Neutrophil (primary cell): ENCODE data around the gene IDH3G.

Source experiments
- H3K27ac ChIP-seq: fragments of 200-600 bp; sonication (generic); 2 replicates; pipeline ENCODE4 v1.5.1; 2016; ENCODE audit warnings: mild to moderate bottlenecking, moderate library complexity
- H3K27me3 ChIP-seq: fragments of 200-600 bp; sonication (generic); 2 replicates; pipeline ENCODE4 v1.6.0; 2016; ENCODE audit warnings: mild to moderate bottlenecking
- H3K36me3 ChIP-seq: fragments of 200-600 bp; sonication (generic); 2 replicates; pipeline ENCODE4 v1.5.1; 2017
- H3K4me1 ChIP-seq, 2 experiments: fragments of 200-600 bp in 1 of 2; sonication (generic) in 1 of 2; 1 replicate in 1 of 2; 2 replicates in 1 of 2; pipeline versions ENCODE4 v1.5.1 to v1.6.1; 2013 to 2016; ENCODE audit warnings: low read depth in 1 of 2, low read length in 1 of 2, mild to moderate bottlenecking in 1 of 2, moderate library complexity in 1 of 2; ENCODE audit not compliant: control insufficient read depth in 1 of 2, insufficient read depth in 1 of 2
- H3K4me3 ChIP-seq, 2 experiments: fragments of 200-600 bp in 1 of 2; sonication (generic) in 1 of 2; 1 replicate in 1 of 2; 2 replicates in 1 of 2; pipeline ENCODE4 v1.5.1; 2013 to 2016; ENCODE audit warnings: low read depth in 1 of 2, low read length in 1 of 2, mild to moderate bottlenecking in 1 of 2, moderate library complexity in 1 of 2
- H3K9me3 ChIP-seq: fragments of 200-600 bp; sonication (generic); 2 replicates; pipeline ENCODE4 v1.5.1; 2016
- TF ChIP-seq, protein P1 (sequence below): fragments of 200-600 bp; sonication (generic); IDR thresholded peaks from 2 replicates; pipeline ENCODE4 v1.5.1; 2016; ENCODE audit warnings: antibody characterized with exemption

IDH3G gene

DNA sequence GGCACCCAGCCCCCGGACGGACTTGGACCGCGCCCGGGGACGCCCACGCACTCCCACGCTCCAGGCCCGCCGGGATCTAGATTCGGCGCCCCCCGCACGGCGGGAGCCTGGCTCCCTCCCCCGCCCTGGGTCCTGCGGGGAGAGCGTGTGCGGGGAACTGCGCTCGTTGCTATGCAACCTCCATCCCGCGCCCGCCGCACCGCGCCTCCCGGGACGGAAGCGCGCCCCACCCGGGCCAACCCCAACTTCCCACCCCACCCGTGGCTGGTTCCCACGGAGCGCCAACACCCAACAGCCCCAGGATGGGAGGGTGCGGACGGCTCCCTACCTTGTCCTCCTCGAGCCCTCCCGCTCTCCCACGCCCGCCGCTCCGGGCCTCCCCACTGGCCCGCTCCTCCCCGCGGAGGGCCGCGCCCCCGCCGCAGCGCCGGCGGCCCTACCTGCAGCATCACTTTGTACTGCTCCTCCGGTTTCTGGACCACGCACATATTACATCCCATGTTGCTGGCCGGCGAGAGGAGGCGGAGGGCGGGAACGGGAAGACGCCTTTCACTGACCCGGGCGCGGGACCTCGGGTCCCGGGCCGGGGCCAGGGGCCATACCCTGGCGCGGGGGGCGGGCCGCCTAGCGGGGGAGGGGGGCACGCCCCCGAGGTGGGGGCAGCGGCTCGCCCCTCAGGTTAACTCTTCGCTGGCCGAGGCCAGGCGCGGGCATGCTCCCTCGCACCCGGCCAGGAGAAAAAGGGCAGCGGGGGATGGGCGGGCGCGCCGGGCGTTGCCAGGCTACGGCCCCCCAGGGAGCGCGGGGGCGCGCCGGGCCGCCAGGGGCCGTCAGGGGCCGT lies 35.8 kb upstream of the IDH3G start, which contains the start of gene PDZD4:
TSS of gene PDZD4 (minus strand) at position 746 of the 841 bp plus-strand sequence. CDS start at position 500, 246 bp downstream.
- Histone ChIP-seq H3K27ac (no peak within 1 kb of the TSS), H3K9me3 (no peaks in the 10 kb centered on the region), H3K27me3 (peaks cover 94% of the 10 kb centered on the region), H3K36me3 (no peaks in the 10 kb centered on the region), H3K4me3 (no peak within 1 kb of the TSS), H3K4me1 (no peaks in the 10 kb centered on the region)
- TF ChIP-seq, protein P1, sequence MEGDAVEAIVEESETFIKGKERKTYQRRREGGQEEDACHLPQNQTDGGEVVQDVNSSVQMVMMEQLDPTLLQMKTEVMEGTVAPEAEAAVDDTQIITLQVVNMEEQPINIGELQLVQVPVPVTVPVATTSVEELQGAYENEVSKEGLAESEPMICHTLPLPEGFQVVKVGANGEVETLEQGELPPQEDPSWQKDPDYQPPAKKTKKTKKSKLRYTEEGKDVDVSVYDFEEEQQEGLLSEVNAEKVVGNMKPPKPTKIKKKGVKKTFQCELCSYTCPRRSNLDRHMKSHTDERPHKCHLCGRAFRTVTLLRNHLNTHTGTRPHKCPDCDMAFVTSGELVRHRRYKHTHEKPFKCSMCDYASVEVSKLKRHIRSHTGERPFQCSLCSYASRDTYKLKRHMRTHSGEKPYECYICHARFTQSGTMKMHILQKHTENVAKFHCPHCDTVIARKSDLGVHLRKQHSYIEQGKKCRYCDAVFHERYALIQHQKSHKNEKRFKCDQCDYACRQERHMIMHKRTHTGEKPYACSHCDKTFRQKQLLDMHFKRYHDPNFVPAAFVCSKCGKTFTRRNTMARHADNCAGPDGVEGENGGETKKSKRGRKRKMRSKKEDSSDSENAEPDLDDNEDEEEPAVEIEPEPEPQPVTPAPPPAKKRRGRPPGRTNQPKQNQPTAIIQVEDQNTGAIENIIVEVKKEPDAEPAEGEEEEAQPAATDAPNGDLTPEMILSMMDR: no peak

DNA sequence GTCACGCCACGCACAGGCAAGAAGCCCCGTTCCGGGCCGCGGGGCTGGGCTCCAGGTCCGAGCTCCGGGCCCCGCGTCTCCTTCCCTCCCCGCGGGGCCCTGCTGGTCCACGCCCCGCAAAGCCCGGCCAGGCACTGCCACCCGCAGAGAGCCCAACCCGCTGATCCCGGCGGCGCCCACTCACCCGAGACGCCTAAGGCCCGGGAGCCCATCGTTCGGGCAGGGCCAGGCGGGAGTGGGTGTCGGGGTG lies 35.3 kb upstream of the IDH3G start:
- H3K4me1 ChIP-seq: no peaks in the 10 kb centered on the region
- no peak overlapping the region for H3K27ac ChIP-seq
- H3K27me3 ChIP-seq: peaks cover 93% of the 10 kb centered on the region
- TF ChIP-seq, protein P1: no peak
- H3K36me3 ChIP-seq: no peaks in the 10 kb centered on the region
- no peaks in the 10 kb centered on the region for H3K9me3 ChIP-seq
- H3K4me3 ChIP-seq: no peak overlapping the region

DNA sequence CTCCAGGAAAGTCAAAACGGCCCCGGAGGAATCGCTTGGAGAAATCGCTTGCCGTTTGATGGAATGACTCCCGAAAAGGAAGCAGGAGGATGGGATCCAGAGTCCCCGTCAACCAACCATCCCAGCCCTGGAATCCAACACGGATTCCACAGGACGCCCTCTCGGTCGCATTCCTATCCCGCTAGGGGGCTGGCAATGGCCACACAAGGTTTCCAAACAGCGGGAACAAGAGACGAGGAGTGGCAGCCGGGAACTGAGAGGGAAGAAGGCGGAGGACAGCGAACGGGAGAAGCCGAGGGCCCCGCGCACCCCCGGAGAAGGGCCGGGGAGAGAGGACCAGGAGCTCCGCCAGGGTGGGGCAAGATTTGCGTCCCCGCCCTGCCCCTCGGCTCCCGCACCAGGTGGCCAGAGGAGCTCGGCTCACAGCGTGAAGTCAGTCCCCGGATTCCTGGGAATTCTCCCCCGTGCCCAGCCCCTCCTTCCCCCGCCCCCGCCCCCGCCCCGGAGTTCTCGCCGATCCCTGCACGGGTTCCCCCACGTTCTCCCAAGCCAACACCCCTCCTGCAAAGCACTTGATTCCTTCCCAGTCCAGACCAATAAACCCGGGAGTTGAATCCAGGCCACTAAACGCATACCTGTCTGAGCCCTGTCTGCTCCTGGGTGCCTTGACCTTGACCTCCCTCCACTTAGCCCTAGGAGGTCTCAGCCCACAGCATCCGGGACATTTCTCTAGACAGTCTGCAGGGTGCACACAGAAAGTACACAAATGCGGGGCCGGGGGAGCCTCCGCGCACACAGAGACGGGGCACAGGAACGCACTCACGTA lies 34.8 kb upstream of the IDH3G start:
- H3K4me3 ChIP-seq: no peak overlapping the region
- no peaks in the 10 kb centered on the region for H3K4me1 ChIP-seq
- TF ChIP-seq, protein P1: no peak
- H3K36me3 ChIP-seq: no peaks in the 10 kb centered on the region
- peaks cover 94% of the 10 kb centered on the region for H3K27me3 ChIP-seq
- no peak overlapping the region for H3K27ac ChIP-seq
- no peaks in the 10 kb centered on the region for H3K9me3 ChIP-seq

DNA sequence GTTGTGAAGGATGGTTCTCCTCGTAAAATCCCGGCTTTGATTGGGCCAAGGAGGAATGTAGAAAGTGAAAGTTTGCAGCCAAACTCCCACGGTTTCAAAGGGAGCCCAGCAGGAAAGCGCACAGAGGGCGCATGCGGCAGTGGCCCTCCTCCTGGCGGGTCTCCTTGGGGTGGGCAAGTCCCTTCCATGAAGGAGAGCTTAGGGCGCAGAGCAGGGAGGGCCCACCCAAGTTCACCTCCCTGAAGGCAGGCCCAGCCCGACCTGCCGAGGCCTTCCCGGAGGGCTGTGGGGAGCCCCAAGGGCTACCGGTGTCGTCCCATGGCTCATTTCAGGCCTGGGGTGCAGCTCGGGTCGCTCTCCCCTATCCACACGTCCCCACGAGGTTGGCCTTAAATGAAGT lies 34.1 kb upstream of the IDH3G start:
- H3K9me3 ChIP-seq: no peaks in the 10 kb centered on the region
- TF ChIP-seq, protein P1: no peak
- H3K4me1 ChIP-seq: no peaks in the 10 kb centered on the region
- H3K4me3 ChIP-seq: no peak overlapping the region
- no peaks in the 10 kb centered on the region for H3K36me3 ChIP-seq
- H3K27ac ChIP-seq: no peak overlapping the region
- H3K27me3 ChIP-seq: peaks cover 96% of the 10 kb centered on the region

DNA sequence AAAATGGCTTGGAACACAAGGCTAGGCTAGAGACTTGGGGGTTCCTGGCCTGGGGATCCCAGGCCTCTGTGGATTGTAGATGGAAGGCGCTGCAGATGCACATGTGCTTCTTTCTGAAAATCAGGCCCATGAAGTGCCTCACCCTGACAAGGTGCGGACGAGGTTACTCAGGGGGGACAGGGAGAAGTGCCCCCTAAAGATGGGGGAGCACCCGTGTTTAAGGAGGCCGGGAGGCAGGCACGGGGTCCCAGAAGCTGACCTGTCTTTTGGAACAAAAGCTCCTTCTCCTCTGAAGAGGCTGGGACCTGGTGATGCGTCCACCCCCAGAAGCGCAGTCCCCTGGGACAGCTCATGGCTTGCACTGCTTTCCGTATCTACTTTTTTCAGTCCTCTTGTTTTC lies 33.7 kb upstream of the IDH3G start:
- H3K4me1 ChIP-seq: no peaks in the 10 kb centered on the region
- no peak overlapping the region for H3K4me3 ChIP-seq
- no peaks in the 10 kb centered on the region for H3K9me3 ChIP-seq
- H3K36me3 ChIP-seq: no peaks in the 10 kb centered on the region
- H3K27me3 ChIP-seq: peaks cover 93% of the 10 kb centered on the region
- no peak overlapping the region for H3K27ac ChIP-seq
- TF ChIP-seq, protein P1: no peak
